WTC11 (cell line): Measurements from ENCODE around the gene C1orf185. TPM values are rescaled to one million over a fixed set of nuclear protein-coding genes. Genes with fewer than 3 reads are reported as not detected.

Experiments
- ATAC-seq: fragments of 200-7000 bp; cut with Tn5 transposase; 2 replicates; pipeline ENCODE4 v1.10.0; 2021; ENCODE audit warnings: mild to moderate bottlenecking, moderate library complexity
- Bru-seq: library from RNA; stranded (reverse); fragments of 400-500 nt; gene quantifications from one replicate; lab custom pipeline; 2021; lab: Mats Ljungman, UMichigan
- CTCF ChIA-PET: fragments of 300-600 bp; sonication (Branson Sonifier 250); formaldehyde crosslinking; loops from one replicate; lab custom pipeline; 2021; ENCODE audit warnings: antibody characterized with exemption; lab: Charles Lee
- POLR2A ChIA-PET: fragments of 350-600 bp; sonication (Branson Sonifier 250); formaldehyde crosslinking; loops from one replicate; lab custom pipeline; 2021; ENCODE audit warnings: antibody characterized with exemption; lab: Charles Lee
- DNase-seq: peaks from one replicate; pipeline ENCODE4 v3.0.0; 2021; ENCODE audit warnings: low spot score
- H3K27ac Mint-ChIP-seq: 2 replicates; pipeline ENCODE4 v1.8.0; 2021; ENCODE audit warnings: mixed read lengths
- H3K27me3 Mint-ChIP-seq: 2 replicates; pipeline ENCODE4 v1.8.0; 2021; ENCODE audit warnings: low read depth, mild to moderate bottlenecking, moderate library complexity, mixed read lengths
- H3K36me3 Mint-ChIP-seq: 2 replicates; pipeline ENCODE4 v1.8.0; 2021; ENCODE audit warnings: mixed read lengths
- H3K4me1 Mint-ChIP-seq: 2 replicates; pipeline ENCODE4 v1.8.0; 2022; ENCODE audit warnings: mixed read lengths
- H3K4me3 Mint-ChIP-seq: 2 replicates; pipeline ENCODE4 v1.8.0; 2021; ENCODE audit warnings: mild to moderate bottlenecking, moderate library complexity, mixed read lengths
- H3K9me3 Mint-ChIP-seq: 2 replicates; pipeline ENCODE4 v1.8.0; 2021; ENCODE audit warnings: mixed read lengths
- ATF6 ChIP-seq: sonication (generic); formaldehyde crosslinking; IDR thresholded peaks from 2 replicates; pipeline ENCODE4 v1.8.1; 2023; ENCODE audit warnings: mild to moderate bottlenecking, missing genetic modification reagents
- CBFB ChIP-seq: sonication (generic); formaldehyde crosslinking; IDR thresholded peaks from 2 replicates; pipeline ENCODE4 v1.8.1; 2022; ENCODE audit warnings: mild to moderate bottlenecking, low read depth, missing genetic modification reagents
- E2F4 ChIP-seq: sonication (generic); formaldehyde crosslinking; IDR thresholded peaks from 2 replicates; pipeline ENCODE4 v1.8.1; 2022; ENCODE audit warnings: low read depth, mild to moderate bottlenecking, moderate library complexity, missing genetic modification reagents, borderline replicate concordance
- FOXP1 ChIP-seq: sonication (generic); formaldehyde crosslinking; IDR thresholded peaks from 2 replicates; pipeline ENCODE4 v1.8.0; 2022; ENCODE audit warnings: missing genetic modification reagents, mild to moderate bottlenecking, moderate library complexity, borderline replicate concordance
- FOXP4 ChIP-seq: sonication (generic); formaldehyde crosslinking; IDR thresholded peaks from 2 replicates; pipeline ENCODE4 v1.8.0; 2022; ENCODE audit warnings: mild to moderate bottlenecking, missing genetic modification reagents
- IRF2 ChIP-seq: sonication (generic); formaldehyde crosslinking; IDR thresholded peaks from 2 replicates; pipeline ENCODE4 v1.8.0; 2022; ENCODE audit warnings: low read depth, missing genetic modification reagents, borderline replicate concordance
- JUN ChIP-seq: sonication (generic); formaldehyde crosslinking; IDR thresholded peaks from 2 replicates; pipeline ENCODE4 v1.8.0; 2023; ENCODE audit warnings: mild to moderate bottlenecking, missing genetic modification reagents
- NFYB ChIP-seq: sonication (generic); formaldehyde crosslinking; conservative IDR thresholded peaks from 2 replicates; pipeline ENCODE4 v1.8.0; 2022; ENCODE audit warnings: low read depth, missing genetic modification reagents
- PRDM15 ChIP-seq: sonication (generic); formaldehyde crosslinking; IDR thresholded peaks from 2 replicates; pipeline ENCODE4 v1.8.0; 2022; ENCODE audit warnings: missing genetic modification reagents
- SMAD4 ChIP-seq: sonication (generic); formaldehyde crosslinking; IDR thresholded peaks from 2 replicates; pipeline ENCODE4 v1.8.0; 2022; ENCODE audit warnings: mild to moderate bottlenecking, missing genetic modification reagents
- USF2 ChIP-seq: sonication (generic); formaldehyde crosslinking; IDR thresholded peaks from 2 replicates; pipeline ENCODE4 v1.8.1; 2023; ENCODE audit warnings: mild to moderate bottlenecking, missing genetic modification reagents, moderate library complexity
- ZNF121 ChIP-seq: sonication (generic); formaldehyde crosslinking; IDR thresholded peaks from 2 replicates; pipeline ENCODE4 v1.8.0; 2023; ENCODE audit warnings: missing genetic modification reagents
- ZNF416 ChIP-seq: fragments of 250-450 bp; sonication (Bioruptor Pico); IDR thresholded peaks from 2 replicates; pipeline ENCODE4 v1.9.0; 2021; ENCODE audit warnings: mild to moderate bottlenecking, inconsistent platforms
- ZNF425 ChIP-seq: fragments of 250-450 bp; sonication (Bioruptor Pico); conservative IDR thresholded peaks from 2 replicates; pipeline ENCODE4 v1.9.0; 2021; ENCODE audit warnings: mild to moderate bottlenecking
- long read RNA-seq, 3 experiments: library from RNA in 1 of 3; library from capped mRNA in 1 of 3; library from polyadenylated mRNA in 1 of 3; unstranded in 2 of 3; stranded (forward) in 1 of 3; transcript quantifications; one replicate each; pipeline ENCODE4 v2.0.0, GENCODE V29; 2021
- total RNA-seq: library from RNA; stranded (reverse); gene quantifications from 3 replicates; pipeline ENCODE4 v1.2.3, GENCODE V29; 2021

C1orf185 gene
- total RNA-seq (not detected in 3 replicates), Bru-seq, nascent RNA (percentile 2 among the genes with signal in this experiment)
- long read RNA-seq, experiment 1: 0 reads
- long read RNA-seq, experiment 2: 0 reads
- long read RNA-seq, experiment 3: 0 reads

GRCh38 chr1:51101976-51102375 is at the start of gene C1orf185:
C1orf185 (plus strand) TSS chr1:51102228; CDS start chr1:51102234, 6 bp downstream.
- no peak within 1 kb of the TSS for H3K27ac Mint-ChIP-seq
- TF ChIP-seq NFYB (peak; percentile 39; the same call in 1 of the 2 replicates), IRF2 (CRISPR knock-in tag) (no peak)
- TF ChIP-seq, all 79 proteins: peak for 1
- DNase-seq: no peak
- no peak within 1 kb of the TSS for H3K4me3 Mint-ChIP-seq
- CTCF ChIA-PET: interaction anchor here (1.3 kb wide), 1 partner anchor 327 kb away, joined by 4 read pairs; no protein-coding TSS in a partner anchor
- H3K4me1 Mint-ChIP-seq: no peaks in the 10 kb centered on the region
- H3K36me3 Mint-ChIP-seq: no peaks in the 10 kb centered on the region
- POLR2A ChIA-PET: no interaction called here
- no peak for ATAC-seq
- H3K9me3 Mint-ChIP-seq: 0 out of 2 replicates have a peak, but pooled peaks cover 6% of the 10 kb centered on the region
- H3K27me3 Mint-ChIP-seq: no peaks in the 10 kb centered on the region; the same call in 1 of the 2 replicates

- POLR2A ChIA-PET: no interaction called here
- no peak overlapping the region for H3K27ac Mint-ChIP-seq
- peak; percentile 30 for DNase-seq
- TF ChIP-seq ZNF121 (CRISPR knock-in tag): no peak
- no peak for TF ChIP-seq CBFB
- no peak for TF ChIP-seq ATF6 (CRISPR knock-in tag)
- no peak for TF ChIP-seq JUN (CRISPR knock-in tag)
- no peak for TF ChIP-seq ZNF416 (CRISPR knock-in tag)
- no peak for TF ChIP-seq FOXP4
- TF ChIP-seq SMAD4: no peak
- no peak for TF ChIP-seq USF2 (CRISPR knock-in tag)
- no peak for TF ChIP-seq E2F4 (CRISPR knock-in tag)
- TF ChIP-seq PRDM15: no peak
- TF ChIP-seq ZNF425 (CRISPR knock-in tag): no peak
- TF ChIP-seq FOXP1 (CRISPR knock-in tag): no peak
- TF ChIP-seq, all 79 proteins: peak for 0
- H3K9me3 Mint-ChIP-seq: no peaks in the 10 kb centered on the region; the same call in 1 of the 2 replicates
- no peak overlapping the region for H3K4me3 Mint-ChIP-seq
- no peaks in the 10 kb centered on the region for H3K36me3 Mint-ChIP-seq
- H3K4me1 Mint-ChIP-seq: no peaks in the 10 kb centered on the region
- CTCF ChIA-PET: interaction anchor here (1.6 kb wide), 1 partner anchor 238 kb away, joined by 3 read pairs; no protein-coding TSS in a partner anchor
- no peaks in the 10 kb centered on the region for H3K27me3 Mint-ChIP-seq
- ATAC-seq: peak; percentile 79
Measured at GRCh38 chr1:51058858-51059257, 43.2 kb upstream of the C1orf185 start.
